GM20431 (cell line): ENCODE results near the gene EPM2A.

Experiments
- in situ Hi-C: fragments of 300-500 bp; cut with MseI, MboI; formaldehyde crosslinking; loops from one replicate; pipeline ENCODE4 v1.15.0; 2020; ENCODE audit warnings: low sequenced_read_pairs; ENCODE audit not compliant: unreplicated experiment

The EPM2A gene

DNA sequence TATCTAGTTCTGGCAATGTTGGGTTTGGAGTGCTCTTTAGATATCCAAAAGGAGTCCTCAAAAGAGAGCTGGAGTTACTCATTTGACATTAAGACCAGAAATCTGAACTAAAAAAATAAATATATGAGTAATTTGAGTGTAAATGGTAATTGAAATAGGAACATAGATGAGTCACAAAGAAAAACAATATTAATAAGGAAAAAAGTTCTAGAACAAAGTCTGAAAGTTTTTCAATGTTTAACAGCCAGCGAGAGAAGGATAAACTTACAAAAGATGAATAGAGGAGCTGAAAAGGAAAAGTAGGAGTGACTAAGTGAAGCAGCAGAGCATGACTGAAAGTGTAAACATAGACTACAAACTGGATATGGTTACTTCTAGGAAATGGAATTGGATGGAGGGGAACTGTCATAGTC is 46.8 kb downstream of the EPM2A start:
- in situ Hi-C loops = no loop called here

DNA sequence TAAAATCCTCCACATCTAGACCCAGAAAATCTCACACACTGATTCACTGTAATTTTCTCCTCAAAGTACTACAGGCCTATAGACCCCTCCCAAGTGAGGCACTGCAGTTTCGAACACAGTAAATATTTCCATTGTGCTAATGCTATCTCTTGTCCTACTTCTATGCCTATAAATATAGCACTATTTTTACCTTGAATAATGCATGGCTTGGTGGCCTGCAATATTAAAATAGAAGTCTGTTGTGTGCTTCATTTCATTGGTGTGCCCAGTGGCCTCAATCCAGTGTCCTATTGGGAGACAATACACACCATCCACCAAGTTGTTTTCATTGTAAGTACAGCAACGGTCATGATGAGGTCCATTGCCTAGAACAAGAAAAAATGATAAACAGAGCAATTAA is 49.4 kb downstream of the EPM2A start:
- in situ Hi-C loops = no loop called here

DNA sequence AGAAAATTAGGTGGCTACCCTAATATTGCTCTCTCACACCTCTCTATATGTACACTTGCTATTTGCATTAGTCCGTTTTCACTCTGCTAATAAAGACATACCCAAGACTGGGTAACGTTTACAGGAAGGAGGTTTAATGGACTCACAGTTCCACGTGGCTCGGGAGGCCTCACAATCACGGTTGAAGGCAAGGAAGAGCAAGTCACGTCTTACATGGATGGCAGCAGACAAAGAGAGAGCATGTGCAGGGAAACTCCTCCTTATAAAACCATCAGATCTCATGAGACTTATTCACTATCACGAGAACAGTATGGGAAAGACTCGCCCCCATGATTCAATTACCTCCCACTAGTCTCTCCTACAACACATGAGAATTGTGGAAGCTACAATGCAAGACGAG is 53.4 kb downstream of the EPM2A start:
- in situ Hi-C loops = no loop called here

DNA sequence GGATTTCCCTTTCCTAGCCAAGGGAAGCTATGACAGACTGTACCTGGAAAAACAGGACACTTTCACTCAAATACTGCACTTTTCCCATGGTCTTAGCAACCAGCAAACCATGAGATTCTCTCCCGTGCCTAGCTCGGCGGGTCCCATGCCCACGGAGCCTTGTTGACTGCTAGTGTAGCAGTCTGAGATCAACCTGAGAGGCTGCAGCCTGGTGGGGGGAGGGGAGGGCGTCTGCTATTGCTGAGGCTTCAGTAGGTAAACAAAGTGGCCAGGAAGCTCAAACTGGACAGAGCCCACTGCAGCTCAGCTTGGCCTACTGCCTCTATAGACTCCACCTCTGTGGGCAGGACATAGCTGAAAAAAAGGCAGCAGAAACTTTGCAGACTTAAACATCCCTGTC is 61.8 kb downstream of the EPM2A start:
- in situ Hi-C loops = no loop called here

DNA sequence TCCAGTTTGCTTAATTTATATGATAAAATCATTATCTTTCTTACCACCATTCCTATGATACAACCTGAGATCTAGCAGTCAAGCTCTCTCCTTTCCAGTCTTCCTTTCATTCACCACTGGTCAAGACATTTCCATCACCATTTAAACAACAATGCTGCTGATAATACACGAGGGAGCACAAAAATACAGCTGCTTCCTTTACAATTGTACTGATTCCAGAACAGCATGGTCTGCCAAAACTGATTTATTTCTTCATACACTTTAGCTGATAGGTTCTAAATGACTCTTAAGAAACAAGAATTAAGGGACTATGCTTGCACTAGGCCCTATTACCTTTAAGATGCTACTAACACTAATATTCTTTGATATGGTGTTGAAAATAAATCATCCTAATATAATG is 65.0 kb downstream of the EPM2A start:
- in situ Hi-C loops = no loop called here

DNA sequence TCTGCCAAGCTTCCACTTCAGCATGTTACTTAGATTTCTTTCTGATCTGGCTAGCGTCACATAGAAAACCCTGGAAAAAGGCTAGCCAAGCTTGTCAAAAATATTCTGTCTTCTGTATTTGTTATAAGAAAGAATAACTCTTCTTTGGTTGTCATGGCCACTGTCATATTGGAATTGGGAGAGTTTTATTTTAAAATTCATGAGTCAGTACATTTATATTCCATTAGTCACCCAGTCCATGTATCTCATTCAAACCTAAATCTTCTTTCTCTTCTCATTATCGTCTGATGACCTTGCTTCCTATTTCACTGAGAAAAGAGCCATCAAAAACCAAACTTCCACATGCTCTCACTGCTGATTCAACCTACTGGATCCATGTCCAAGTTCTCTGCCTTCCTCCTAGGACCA is 65.7 kb downstream of the EPM2A start:
- in situ Hi-C loops = no loop called here

DNA sequence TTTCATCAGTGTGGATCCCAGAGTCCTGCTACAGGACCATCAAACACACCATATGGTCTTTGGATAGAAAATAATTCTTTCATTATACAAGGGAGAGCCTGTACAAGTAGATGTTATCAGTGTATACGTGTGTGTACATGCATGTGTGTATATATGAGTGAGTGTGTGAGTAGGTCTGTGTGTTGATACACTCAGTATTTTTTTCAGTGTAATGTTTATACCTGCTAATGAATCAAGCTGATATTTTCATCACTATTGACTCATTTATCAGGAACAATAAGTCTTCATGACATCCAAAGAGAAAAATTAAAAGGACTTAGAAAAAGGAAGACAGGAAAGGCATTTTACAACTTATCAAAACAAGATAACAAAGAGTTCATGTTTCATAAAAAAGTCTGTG is 66.5 kb downstream of the EPM2A start:
- in situ Hi-C loops = no loop called here

DNA sequence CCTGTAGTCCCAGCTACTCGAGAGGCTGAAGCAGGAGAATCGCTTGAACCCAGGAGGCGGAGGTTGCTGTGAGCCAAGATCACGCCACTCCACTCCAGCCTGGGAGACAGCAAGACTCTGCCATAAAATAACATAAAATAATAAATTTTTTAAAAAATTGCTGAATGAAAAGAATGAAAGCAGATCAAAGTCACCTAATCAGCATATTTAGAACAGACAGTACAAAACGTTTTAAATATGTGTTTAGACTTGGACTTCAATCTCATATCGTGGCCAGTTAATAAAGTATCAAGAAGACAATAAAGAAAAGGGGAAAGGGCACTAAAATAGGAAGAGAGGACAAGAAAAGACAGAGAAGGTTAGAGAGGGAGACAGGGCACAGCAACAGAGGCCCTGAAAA is 74.6 kb downstream of the EPM2A start:
- in situ Hi-C loops = no loop called here

DNA sequence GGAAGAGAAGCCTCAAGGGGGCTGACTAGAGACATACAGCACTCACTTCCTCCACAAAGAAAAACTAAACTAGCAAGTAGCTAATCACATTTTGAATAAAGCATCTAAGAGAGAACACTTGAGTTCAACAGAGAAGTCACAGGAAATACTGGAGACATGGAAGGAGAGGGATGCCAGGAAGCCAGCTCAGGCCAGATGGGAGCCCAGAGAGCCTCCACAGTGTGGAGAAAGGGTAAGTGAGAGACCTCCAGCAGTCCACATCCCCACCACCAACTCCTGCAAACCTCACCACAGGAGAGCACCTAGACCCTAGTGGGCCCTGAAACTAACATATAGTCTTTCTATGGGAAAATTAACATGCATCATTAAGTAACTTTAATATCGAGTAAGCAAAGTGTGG is 79.2 kb downstream of the EPM2A start:
- in situ Hi-C loops = no loop called here

DNA sequence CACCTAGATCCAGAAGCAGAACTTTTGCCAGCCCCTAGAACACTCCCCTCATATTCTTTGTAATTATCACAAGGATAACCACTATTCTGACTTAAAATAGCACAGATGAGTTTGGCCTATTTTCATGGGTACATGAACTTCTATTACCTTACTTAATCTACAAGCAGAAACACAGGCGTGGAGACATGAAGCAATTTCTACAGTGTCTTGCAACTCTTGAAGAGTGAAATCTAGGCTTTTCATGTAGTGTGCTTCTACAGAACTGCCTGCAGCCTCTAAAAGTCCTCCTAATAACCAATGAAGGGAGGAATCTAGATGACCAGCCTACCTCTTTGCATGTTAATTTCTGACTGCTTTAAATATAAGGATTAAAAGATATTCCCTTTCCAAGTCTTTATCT is 82.7 kb downstream of the EPM2A start:
- in situ Hi-C loops = no loop called here

DNA sequence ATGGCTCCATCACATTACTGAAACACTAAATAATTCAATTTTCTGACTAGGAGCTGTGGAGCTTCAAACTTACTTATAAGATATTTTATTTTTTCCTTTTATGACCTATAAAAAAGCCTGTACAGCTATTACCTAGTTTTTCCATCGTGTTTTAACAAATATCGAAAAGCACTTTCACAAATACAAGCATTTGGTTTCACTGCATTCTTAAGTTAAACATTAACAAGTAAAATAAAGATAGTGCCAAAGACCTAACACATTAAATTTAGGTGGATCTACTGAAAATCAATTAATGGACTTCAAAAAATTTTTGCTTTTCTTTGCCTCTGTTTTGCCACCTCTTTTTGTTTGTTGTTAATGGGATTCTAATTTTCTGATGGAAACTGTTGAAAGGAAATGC is 83.3 kb downstream of the EPM2A start:
- in situ Hi-C loops = no loop called here

DNA sequence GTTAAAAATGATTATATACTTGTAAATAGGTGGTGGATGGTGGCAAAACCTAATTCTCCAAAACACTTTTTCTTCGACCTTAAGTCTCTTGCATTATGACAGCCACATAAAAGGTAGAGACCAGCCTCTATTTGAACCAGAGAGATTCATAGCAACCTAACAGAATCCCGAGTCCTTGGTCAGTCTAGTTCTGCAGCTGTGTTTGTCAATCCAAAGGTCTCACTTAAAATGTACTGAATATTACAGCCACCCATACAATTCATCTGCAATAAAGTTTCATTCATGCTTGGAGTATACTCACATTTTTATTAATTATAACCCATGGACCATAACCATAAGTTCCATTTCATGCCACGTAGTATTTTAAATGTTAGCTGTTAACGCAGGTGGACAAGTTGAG is 87.2 kb downstream of the EPM2A start:
- in situ Hi-C loops = no loop called here

DNA sequence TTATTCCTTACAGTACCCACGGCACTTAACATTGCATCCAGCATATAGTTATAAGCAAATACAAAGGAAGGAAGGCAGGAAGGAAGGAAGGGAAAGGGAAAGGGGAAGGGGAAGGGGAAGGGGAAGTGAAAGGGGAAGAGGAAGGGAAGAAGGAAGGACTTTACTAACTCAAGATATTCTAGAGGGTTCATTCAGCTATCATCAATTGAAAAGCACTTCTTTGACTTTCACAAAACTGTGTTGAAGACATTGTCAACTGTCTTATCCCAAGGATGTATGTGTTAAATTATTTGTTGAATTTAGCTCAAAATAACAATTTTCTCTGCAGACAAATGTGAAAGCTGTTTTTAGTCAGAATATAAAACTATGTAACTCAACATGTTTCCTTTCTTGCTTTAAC is 87.7 kb downstream of the EPM2A start:
- in situ Hi-C loops = no loop called here

DNA sequence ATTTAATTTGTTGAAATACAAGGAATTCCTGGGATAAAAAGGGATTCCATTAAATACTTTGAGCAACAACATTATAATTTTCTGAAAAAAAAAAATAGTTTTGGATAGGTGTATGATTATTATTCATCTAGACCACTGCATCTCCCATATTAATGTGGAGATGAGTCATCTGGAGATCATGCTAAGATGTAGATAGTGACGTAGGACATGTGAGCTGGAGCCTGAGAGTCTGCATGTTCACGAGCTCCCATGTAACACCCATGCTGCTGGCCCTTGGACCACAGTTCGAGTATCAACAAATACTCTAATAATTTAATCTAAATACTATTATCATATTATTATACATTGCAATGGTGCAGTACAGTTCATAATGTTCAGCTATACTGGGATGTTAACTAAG is 91.6 kb downstream of the EPM2A start:
- in situ Hi-C loops = no loop called here

DNA sequence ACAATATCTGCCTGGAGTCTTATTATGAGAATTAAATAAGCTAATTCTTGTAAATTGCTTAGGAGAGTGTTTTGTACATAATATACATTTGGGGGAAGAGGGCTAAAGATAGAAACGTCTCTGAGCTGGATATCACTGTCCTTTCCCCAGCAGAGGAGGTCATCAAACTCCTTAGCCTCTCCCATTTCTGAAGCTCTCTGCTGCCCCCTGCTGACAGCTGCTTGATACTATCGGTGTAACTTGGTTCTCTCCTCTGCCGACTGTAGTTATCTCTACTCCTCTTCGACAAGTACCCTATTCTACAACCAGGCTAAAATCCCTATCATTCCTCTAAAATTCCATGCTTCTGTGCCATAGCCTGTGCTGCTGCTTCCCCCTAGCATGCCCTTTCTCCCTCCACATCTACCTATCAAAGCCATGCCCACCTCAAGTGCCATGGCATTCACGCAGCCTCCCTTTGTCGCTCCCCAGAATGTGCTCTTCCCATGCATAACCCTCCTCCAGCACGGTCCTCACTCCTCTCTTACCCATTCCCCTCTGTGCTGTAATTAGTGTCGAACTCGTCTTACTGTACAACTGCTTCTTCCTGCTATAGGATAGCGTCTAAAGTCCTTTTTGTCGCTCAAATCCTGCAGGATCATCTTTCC is 101.2 kb downstream of the EPM2A start:
- in situ Hi-C loops = no loop called here

DNA sequence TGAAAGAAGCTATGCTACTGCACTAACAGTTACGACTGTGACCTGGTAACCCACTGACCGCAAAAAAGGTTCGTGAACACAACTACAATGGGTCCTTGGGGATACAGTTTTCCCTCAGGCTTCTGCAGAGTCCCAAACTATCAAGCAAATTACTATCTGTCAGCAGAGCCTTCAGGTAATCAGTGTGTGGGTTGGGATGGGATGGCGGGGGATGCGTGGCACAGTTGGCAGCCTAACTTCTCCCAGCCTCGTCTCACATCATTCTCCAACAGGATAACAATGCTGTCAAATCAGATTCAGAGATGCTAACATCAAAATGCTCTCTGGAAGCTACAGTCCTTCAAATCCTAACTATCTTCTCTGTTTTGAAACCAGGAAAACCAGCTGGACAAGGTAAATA is 102.3 kb downstream of the EPM2A start:
- in situ Hi-C loops = no loop called here

DNA sequence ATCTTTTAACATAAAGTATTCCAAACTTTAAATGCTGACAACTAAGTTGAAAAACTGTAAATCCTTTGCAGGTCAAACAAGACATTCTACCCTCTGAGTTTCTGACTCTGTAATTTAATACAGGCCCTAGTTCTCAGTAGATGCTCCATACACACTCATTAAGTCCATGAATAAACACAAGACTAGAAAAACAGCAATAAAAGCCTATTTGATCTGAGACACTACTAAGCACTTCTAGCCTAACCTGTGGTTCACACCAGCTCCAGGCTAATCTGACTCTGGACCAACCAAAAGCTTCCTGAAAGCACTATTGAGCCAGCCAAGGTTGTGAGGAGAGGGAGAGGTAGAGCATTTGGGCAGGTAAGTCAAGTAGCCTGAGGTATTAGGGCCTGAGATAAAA is 103.9 kb downstream of the EPM2A start:
- in situ Hi-C loops = no loop called here

DNA sequence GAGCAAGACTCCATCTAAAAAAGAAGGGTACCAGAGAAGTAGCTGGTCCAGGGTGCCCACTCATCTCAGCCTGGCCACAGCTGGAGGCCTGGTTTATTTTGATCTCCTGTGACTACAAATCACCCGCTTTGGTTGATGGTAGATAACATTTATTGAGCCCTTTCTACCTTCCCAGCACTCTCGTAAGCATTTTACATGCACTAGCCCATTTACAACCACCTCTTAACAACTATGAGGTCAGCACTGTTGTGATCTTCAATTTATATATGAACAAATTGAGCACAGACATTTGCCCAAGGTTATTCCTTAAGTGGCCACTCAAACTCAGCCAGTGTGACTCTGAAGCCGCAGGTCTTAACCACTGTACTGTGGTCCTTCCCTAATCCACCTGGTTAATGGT is 104.7 kb downstream of the EPM2A start:
- in situ Hi-C loops = no loop called here

DNA sequence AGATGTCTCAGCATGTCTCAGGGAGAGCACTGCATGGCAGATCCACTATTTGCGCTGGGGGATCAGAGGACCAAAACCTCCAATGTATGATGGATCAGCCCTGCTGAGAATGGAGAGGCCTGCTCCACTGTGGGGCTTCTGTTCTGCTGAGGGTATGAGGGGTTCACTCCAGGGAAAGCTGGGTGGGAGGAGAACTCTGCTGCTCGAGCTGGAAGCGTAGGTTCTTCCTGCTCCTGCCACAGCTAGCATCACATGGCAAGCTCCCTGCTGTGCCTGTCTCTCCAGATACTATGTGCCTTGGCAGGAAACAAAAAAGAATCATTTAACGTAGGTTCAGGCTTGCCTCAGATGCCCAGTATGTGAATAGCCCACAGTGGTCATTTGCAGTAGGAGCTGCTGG is 105.8 kb downstream of the EPM2A start:
- in situ Hi-C loops = no loop called here

DNA sequence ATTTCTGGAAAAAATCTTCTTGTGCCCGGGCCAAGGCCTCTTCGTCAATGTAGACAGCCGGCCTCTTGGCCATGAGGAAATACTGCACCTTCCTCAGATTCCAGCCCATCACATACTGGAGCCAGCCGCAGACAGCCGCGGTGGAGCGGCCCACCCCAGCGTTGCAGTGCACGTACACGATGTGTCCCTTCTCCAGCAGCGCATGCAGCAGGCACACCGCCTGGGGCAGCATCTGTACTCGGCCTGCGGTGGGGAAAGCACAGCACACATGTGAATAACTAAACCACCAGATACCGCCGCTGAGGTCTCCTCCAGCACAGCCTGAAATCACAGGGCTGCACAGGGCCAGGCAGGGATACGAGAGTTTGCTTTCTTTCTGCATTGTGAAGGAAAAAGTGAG is 107.9 kb downstream of the EPM2A start:
- in situ Hi-C loops = no loop called here

DNA sequence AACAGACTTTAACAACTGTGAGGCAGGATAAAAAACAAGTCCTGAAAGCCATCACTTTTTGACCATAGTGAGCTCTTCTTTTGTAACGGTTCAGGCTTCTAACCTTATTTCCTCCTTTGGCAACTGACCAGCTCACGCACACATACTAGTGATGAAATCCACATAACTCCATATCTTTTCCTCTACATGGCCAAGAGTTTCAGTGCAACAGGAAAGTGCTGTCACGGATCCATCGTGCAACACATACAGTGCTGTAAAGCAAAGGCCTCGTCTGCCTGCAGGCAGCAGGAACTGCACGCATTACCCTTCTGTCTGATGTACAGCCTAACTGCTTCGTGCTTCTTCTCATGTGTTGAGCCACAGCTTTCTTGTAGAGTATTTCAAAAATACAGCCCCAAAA is 108.5 kb downstream of the EPM2A start:
- in situ Hi-C loops = no loop called here

DNA sequence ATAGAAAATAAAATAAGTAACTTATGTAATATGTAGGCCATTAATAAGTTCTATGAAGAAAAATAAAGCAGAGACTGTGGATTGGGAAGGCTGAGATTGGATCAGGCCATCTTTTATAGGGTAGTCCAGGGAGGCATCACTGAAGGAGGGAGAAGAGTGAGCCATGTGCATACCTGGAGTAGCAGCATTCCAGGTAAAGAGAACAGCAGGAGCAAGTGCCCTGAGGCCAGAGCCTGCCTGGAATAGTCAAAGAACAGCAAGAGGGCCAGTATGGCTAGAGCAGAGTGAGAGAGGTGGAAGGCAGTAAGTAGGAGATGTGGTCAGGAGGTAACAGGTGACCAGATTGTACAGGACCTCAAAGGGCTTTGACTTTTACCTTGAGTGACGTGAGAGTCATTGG is 112.1 kb downstream of the EPM2A start:
- in situ Hi-C loops = no loop called here

DNA sequence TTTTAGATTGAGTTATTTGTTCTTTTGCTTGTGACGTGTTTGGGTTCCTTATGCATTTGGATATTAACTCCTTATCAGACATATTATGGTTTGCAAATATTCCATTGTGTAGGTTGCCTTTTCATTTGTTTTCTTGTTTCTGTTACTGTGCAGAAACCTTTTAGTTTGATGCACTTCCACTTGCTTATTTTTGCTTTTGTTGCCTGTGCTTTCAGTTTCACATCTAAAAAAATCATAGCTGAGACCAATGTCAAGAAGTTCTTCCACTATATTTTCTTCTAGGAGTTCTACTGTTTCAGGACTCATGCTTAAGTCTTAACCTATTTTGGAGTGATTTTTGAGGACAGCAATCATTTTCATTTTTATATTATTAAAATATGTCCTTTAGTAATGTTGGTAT is 113.5 kb downstream of the EPM2A start:
- in situ Hi-C loops = no loop called here
